HL-60 (cell line): Measurements from ENCODE around the gene ST6GALNAC6.

Experiments
- GABPA ChIP-seq: IDR thresholded peaks from 2 replicates; pipeline ENCODE4 v1.6.1; 2012; ENCODE audit warnings: low read depth
- POLR2AphosphoS5 ChIP-seq: IDR thresholded peaks from 2 replicates; pipeline ENCODE4 v1.6.1; 2012; ENCODE audit warnings: low read depth
- SPI1 ChIP-seq: IDR thresholded peaks from 2 replicates; pipeline ENCODE4 v1.6.1; 2012; ENCODE audit warnings: low read depth, mild to moderate bottlenecking, borderline replicate concordance
- TF ChIP-seq, protein P1 (sequence below): IDR thresholded peaks from one replicate; pipeline ENCODE4 v1.5.1; 2011; ENCODE audit warnings: low read length, control low read depth, inconsistent platforms; ENCODE audit not compliant: insufficient read depth
- TF ChIP-seq, protein P2 (sequence below): IDR thresholded peaks from 2 replicates; pipeline ENCODE4 v1.6.1; 2012; ENCODE audit warnings: low read depth; ENCODE audit not compliant: insufficient replicate concordance

DNA sequence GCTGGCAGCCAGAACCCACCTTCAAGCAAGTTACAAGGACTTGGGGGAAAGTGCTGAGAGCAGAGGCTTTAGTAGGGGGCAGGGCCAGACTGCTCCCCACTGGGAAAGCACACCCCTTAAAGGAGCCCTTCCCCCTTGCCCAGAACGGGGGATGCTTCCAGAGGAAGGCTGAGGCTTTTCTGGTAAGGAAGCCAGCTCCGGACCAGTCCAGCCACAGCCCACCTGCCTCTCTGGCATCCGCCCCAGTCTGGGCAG is 42.5 kb upstream of the ST6GALNAC6 start:
- TF ChIP-seq, protein P1, sequence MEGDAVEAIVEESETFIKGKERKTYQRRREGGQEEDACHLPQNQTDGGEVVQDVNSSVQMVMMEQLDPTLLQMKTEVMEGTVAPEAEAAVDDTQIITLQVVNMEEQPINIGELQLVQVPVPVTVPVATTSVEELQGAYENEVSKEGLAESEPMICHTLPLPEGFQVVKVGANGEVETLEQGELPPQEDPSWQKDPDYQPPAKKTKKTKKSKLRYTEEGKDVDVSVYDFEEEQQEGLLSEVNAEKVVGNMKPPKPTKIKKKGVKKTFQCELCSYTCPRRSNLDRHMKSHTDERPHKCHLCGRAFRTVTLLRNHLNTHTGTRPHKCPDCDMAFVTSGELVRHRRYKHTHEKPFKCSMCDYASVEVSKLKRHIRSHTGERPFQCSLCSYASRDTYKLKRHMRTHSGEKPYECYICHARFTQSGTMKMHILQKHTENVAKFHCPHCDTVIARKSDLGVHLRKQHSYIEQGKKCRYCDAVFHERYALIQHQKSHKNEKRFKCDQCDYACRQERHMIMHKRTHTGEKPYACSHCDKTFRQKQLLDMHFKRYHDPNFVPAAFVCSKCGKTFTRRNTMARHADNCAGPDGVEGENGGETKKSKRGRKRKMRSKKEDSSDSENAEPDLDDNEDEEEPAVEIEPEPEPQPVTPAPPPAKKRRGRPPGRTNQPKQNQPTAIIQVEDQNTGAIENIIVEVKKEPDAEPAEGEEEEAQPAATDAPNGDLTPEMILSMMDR, result no peak
- TF ChIP-seq POLR2AphosphoS5, result no peak
- TF ChIP-seq GABPA, result no peak
- TF ChIP-seq, protein P2, sequence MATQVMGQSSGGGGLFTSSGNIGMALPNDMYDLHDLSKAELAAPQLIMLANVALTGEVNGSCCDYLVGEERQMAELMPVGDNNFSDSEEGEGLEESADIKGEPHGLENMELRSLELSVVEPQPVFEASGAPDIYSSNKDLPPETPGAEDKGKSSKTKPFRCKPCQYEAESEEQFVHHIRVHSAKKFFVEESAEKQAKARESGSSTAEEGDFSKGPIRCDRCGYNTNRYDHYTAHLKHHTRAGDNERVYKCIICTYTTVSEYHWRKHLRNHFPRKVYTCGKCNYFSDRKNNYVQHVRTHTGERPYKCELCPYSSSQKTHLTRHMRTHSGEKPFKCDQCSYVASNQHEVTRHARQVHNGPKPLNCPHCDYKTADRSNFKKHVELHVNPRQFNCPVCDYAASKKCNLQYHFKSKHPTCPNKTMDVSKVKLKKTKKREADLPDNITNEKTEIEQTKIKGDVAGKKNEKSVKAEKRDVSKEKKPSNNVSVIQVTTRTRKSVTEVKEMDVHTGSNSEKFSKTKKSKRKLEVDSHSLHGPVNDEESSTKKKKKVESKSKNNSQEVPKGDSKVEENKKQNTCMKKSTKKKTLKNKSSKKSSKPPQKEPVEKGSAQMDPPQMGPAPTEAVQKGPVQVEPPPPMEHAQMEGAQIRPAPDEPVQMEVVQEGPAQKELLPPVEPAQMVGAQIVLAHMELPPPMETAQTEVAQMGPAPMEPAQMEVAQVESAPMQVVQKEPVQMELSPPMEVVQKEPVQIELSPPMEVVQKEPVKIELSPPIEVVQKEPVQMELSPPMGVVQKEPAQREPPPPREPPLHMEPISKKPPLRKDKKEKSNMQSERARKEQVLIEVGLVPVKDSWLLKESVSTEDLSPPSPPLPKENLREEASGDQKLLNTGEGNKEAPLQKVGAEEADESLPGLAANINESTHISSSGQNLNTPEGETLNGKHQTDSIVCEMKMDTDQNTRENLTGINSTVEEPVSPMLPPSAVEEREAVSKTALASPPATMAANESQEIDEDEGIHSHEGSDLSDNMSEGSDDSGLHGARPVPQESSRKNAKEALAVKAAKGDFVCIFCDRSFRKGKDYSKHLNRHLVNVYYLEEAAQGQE, result no peak
- no peak for TF ChIP-seq SPI1
